Measurements from ENCODE around the gene FICD.
"Not testable (repeated sequence)": the region's sequence is repeated elsewhere in the genome, so short reads cannot be mapped to it uniquely, and the experiment has no call there.

The FICD gene

GRCh38 chr12:108484431-108484830, 30.6 kb upstream of the FICD start:
- Histone ChIP-seq H3K4me3 (replicated peaks; ENCODE audit: insufficient read depth, low read length) (no peak overlapping the region), H3K27me3 (ENCODE audit: insufficient read depth, poor library complexity, severe bottlenecking) (no peaks in the 10 kb centered on the region), H3K27ac (replicated peaks) (no peak overlapping the region)
- no peak for DNase-seq (ENCODE audit: low read depth in 1 of 2, low spot score in 1 of 2)
- TF ChIP-seq CTCF (IDR thresholded peaks at IDR 0.05; ENCODE audit: insufficient read depth, low read length) (no peak), POLR2AphosphoS5 (IDR thresholded peaks at IDR 0.05; ENCODE audit: low read depth) (no peak), SPI1 (IDR thresholded peaks at IDR 0.05; ENCODE audit: borderline replicate concordance, low read depth) (no peak), REST (IDR thresholded peaks at IDR 0.05; ENCODE audit: insufficient replicate concordance, low read depth) (no peak), GABPA (IDR thresholded peaks at IDR 0.05; ENCODE audit: low read depth) (no peak)

- no peak for TF ChIP-seq POLR2AphosphoS5 (IDR thresholded peaks at IDR 0.05; ENCODE audit: low read depth)
- Histone ChIP-seq H3K4me3 (replicated peaks; ENCODE audit: insufficient read depth, low read length) (no peak overlapping the region), H3K27ac (replicated peaks) (no peak overlapping the region), H3K27me3 (ENCODE audit: insufficient read depth, poor library complexity, severe bottlenecking) (no peaks in the 10 kb centered on the region)
- DNase-seq (ENCODE audit: low read depth in 1 of 2, low spot score in 1 of 2) = no peak
These were observed 30.2 kb upstream of the FICD start for GRCh38 chr12:108484845-108485244.

GRCh38 chr12:108485371-108485770, 29.7 kb upstream of the FICD start:
- H3K4me3 ChIP-seq (replicated peaks; ENCODE audit: insufficient read depth, low read length); DNase-seq (ENCODE audit: low read depth in 1 of 2, low spot score in 1 of 2); H3K27me3 ChIP-seq (ENCODE audit: insufficient read depth, poor library complexity, severe bottlenecking); H3K27ac ChIP-seq (replicated peaks): not testable (repeated sequence)

- H3K27ac ChIP-seq (replicated peaks); DNase-seq (ENCODE audit: low read depth in 1 of 2, low spot score in 1 of 2); H3K27me3 ChIP-seq (ENCODE audit: insufficient read depth, poor library complexity, severe bottlenecking); H3K4me3 ChIP-seq (replicated peaks; ENCODE audit: insufficient read depth, low read length): not testable (repeated sequence)
These were observed 28.0 kb upstream of the FICD start for GRCh38 chr12:108487029-108487428.

- DNase-seq (ENCODE audit: low read depth in 1 of 2, low spot score in 1 of 2) = no peak
- H3K27me3 ChIP-seq (ENCODE audit: insufficient read depth, poor library complexity, severe bottlenecking) = peaks cover 4% of the 10 kb centered on the region
- no peak overlapping the region for H3K4me3 ChIP-seq (replicated peaks; ENCODE audit: insufficient read depth, low read length)
- no peak overlapping the region for H3K27ac ChIP-seq (replicated peaks)
- TF ChIP-seq REST (IDR thresholded peaks at IDR 0.05; ENCODE audit: insufficient replicate concordance, low read depth) (no peak), SPI1 (IDR thresholded peaks at IDR 0.05; ENCODE audit: borderline replicate concordance, low read depth) (no peak), GABPA (IDR thresholded peaks at IDR 0.05; ENCODE audit: low read depth) (no peak), POLR2AphosphoS5 (IDR thresholded peaks at IDR 0.05; ENCODE audit: low read depth) (no peak), CTCF (IDR thresholded peaks at IDR 0.05; ENCODE audit: insufficient read depth, low read length) (no peak)
These were observed 23.8 kb upstream of the FICD start for GRCh38 chr12:108491256-108491655.
